Esophagus squamous epithelium (tissue), 5 donors: Measurements from ENCODE around the gene CPPED1. TPM values are rescaled to one million over a fixed set of nuclear protein-coding genes. Genes with fewer than 3 reads are reported as not detected.

Experiments
- DNase-seq: peaks from one replicate; lab custom pipeline; 2025; lab: John Stamatoyannopoulos, UW
- H3K27ac ChIP-seq, 4 donors: fragments of 200-600 bp; sonication (generic); one replicate each; pipeline ENCODE4 v1.5.1; 2016 to 2019; ENCODE audit warnings: mild to moderate bottlenecking in 1 of 4
- H3K27me3 ChIP-seq, 4 donors: fragments of 200-600 bp; sonication (generic); 1 replicate in 3 of 4; 2 replicates in 1 of 4; pipeline versions ENCODE4 v1.5.1 to v1.6.0; 2017 to 2021; ENCODE audit warnings: antibody characterized with exemption in 1 of 4
- H3K36me3 ChIP-seq, 3 donors: fragments of 200-600 bp; sonication (generic); one replicate each; pipeline ENCODE4 v1.5.1; 2016 to 2019
- H3K4me1 ChIP-seq, 3 donors: fragments of 200-600 bp; sonication (generic); one replicate each; pipeline ENCODE4 v1.5.1; 2017 to 2019
- H3K4me3 ChIP-seq, 4 donors: fragments of 200-600 bp; sonication (generic); 1 replicate in 3 of 4; 2 replicates in 1 of 4; pipeline ENCODE4 v1.5.1; 2016 to 2019; ENCODE audit warnings: mild to moderate bottlenecking in 2 of 4, moderate library complexity in 1 of 4
- H3K9me3 ChIP-seq, 3 donors: fragments of 200-600 bp; sonication (generic); one replicate each; pipeline ENCODE4 v1.5.1; 2016 to 2019
- POLR2A ChIP-seq, 4 donors: fragments of 450-650 bp; IDR thresholded peaks; one replicate each; pipeline ENCODE4 v1.6.1; 2017; ENCODE audit warnings: antibody characterized with exemption in 4 of 4, mild to moderate bottlenecking in 4 of 4, moderate library complexity in 3 of 4
- WGBS, 2 donors: methylation state at CpG; one replicate each; pipeline ENCODE4 v1.1.5; 2018; 5-methylcytosine and 5-hydroxymethylcytosine counted together
- intact Hi-C: fragments of 100-400 bp; cut with DNase I; formaldehyde crosslinking; loops from one replicate; pipeline ENCODE4 v1.15.0; 2022
- total RNA-seq, 4 donors: library from RNA; depleted of rRNA; stranded (reverse); fragments of >200 nt; gene quantifications; one replicate each; pipeline ENCODE4 v1.1.0, GENCODE V29; 2016
- TF ChIP-seq, protein P1 (sequence below), 6 experiments: fragments of 450-650 bp in 4 of 6; fragments of 200-600 bp in 2 of 6; sonication (generic) in 2 of 6; IDR thresholded peaks; one replicate each; pipeline ENCODE4 v1.5.1; 2016 to 2019; ENCODE audit warnings: antibody characterized with exemption in 6 of 6, mild to moderate bottlenecking in 4 of 6, moderate library complexity in 4 of 6
- donor health status: DM: yes; HTN: yes; CAD: no.

Gene CPPED1
- total RNA-seq, 4 donors from 2014 or later = 14.3 to 45.6 (median 16.8) TPM

DNA sequence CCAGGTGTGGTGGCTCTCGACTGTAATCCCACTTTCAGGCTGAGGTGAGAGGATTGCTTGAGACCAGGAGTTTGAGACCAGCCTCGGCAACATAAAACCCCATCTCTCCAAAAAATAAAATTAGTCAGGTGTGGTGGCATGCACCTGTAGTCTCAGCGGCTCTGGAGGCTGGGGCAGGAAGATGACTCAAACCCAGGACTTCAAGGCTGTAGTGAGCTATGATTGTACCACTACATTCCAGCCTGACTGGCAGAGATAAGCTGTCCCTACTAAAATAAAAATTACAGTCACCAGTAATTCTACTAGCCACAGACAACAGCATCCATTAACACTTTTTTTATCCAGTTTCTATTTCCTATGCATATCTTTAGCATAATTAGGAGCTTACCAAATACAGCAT lies 176.3 kb downstream of the CPPED1 start:
- no peaks in the 10 kb centered on the region for H3K9me3 ChIP-seq
- no peaks in the 10 kb centered on the region for H3K36me3 ChIP-seq
- H3K4me1 ChIP-seq = no peaks in the 10 kb centered on the region
- H3K27me3 ChIP-seq = peaks cover 0 to 28% (median 0%) of the 10 kb centered on the region in 4 donors
- TF ChIP-seq, protein P1, sequence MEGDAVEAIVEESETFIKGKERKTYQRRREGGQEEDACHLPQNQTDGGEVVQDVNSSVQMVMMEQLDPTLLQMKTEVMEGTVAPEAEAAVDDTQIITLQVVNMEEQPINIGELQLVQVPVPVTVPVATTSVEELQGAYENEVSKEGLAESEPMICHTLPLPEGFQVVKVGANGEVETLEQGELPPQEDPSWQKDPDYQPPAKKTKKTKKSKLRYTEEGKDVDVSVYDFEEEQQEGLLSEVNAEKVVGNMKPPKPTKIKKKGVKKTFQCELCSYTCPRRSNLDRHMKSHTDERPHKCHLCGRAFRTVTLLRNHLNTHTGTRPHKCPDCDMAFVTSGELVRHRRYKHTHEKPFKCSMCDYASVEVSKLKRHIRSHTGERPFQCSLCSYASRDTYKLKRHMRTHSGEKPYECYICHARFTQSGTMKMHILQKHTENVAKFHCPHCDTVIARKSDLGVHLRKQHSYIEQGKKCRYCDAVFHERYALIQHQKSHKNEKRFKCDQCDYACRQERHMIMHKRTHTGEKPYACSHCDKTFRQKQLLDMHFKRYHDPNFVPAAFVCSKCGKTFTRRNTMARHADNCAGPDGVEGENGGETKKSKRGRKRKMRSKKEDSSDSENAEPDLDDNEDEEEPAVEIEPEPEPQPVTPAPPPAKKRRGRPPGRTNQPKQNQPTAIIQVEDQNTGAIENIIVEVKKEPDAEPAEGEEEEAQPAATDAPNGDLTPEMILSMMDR (IDR thresholded peaks at IDR 0.05) = no peak
- TF ChIP-seq POLR2A (IDR thresholded peaks at IDR 0.05) = no peak
- intact Hi-C loops = no loop called here
- 68 to 92% methylated on average over 3 of the region's 3 CpGs for WGBS, 2 donors
- H3K4me3 ChIP-seq = no peak overlapping the region
- H3K27ac ChIP-seq = no peak overlapping the region
- DNase-seq = no peak

DNA sequence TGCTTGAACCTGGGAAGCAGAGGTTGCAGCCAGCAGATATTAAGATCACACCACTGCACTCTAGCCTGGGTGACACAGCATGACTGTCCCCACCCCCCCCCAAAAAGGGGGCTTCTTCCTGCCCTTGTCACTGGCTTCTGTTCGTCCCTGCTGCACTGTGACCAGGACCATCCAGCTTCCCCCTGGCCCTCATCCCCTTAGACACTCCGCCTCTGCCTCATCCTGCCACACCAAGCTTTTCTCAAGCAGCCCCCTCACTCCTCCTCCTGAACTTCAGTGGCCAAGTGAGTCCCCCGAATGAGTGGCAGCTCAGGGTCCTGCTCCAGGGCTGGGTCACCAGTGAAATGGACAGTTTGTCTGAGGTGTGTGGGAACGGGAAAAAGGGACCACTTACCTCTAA lies 177.3 kb downstream of the CPPED1 start:
- peaks cover 0 to 23% (median 0%) of the 10 kb centered on the region in 4 donors for H3K27me3 ChIP-seq
- no peak overlapping the region for H3K4me3 ChIP-seq
- WGBS, 2 donors = 75 to 79% methylated on average over 2 to 3 of the region's 4 CpGs
- no peak for DNase-seq
- intact Hi-C loops = no loop called here
- no peaks in the 10 kb centered on the region for H3K36me3 ChIP-seq
- no peaks in the 10 kb centered on the region for H3K9me3 ChIP-seq
- no peak overlapping the region for H3K27ac ChIP-seq
- no peaks in the 10 kb centered on the region for H3K4me1 ChIP-seq
- TF ChIP-seq POLR2A (IDR thresholded peaks at IDR 0.05) = no peak
- TF ChIP-seq, protein P1 (IDR thresholded peaks at IDR 0.05) = no peak

- Histone ChIP-seq H3K4me1 (no peaks in the 10 kb centered on the region), H3K27ac (no peak overlapping the region), H3K36me3 (no peaks in the 10 kb centered on the region), H3K4me3 (no peak overlapping the region), H3K27me3 (peaks cover 0 to 17% (median 0%) of the 10 kb centered on the region in 4 donors), H3K9me3 (no peaks in the 10 kb centered on the region)
- no peak for DNase-seq
- TF ChIP-seq, protein P1 (IDR thresholded peaks at IDR 0.05) = no peak
- TF ChIP-seq POLR2A (IDR thresholded peaks at IDR 0.05) = no peak
- intact Hi-C loops = no loop called here
- WGBS, 2 donors = 61 to 80% methylated on average over 2 to 4 of the region's 10 CpGs
Measured at GRCh38 chr16:12625716-12626115, 178.0 kb downstream of the CPPED1 start.

DNA sequence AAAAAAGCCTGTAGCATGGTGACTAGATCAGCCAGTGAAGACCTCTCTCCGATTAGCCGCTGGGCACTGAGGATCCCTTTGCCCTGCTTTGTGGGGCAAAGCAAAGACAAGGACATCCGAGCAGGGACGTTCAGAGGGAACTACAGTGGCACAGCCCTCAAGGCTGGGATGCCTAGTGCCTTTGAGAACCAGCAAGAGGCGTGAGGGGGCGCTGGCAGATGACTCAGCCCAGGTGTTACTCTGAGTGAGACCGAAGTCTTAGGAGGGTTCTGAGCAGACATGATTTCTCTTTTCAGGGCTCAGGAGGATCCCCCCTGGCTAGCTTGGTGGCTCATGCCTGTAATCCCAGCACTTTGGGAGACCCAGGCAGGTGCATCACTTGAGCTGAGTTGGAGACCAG lies 178.6 kb downstream of the CPPED1 start:
- H3K27me3 ChIP-seq = peaks cover 0 to 16% (median 0%) of the 10 kb centered on the region in 4 donors
- H3K4me1 ChIP-seq = no peaks in the 10 kb centered on the region
- no peaks in the 10 kb centered on the region for H3K9me3 ChIP-seq
- DNase-seq = no peak
- H3K36me3 ChIP-seq = no peaks in the 10 kb centered on the region
- H3K4me3 ChIP-seq = no peak overlapping the region
- intact Hi-C loops = no loop called here
- TF ChIP-seq POLR2A (IDR thresholded peaks at IDR 0.05) = no peak
- TF ChIP-seq, protein P1 (IDR thresholded peaks at IDR 0.05) = no peak
- no peak overlapping the region for H3K27ac ChIP-seq
- WGBS, 2 donors = 63 to 69% methylated on average over 7 of the region's 7 CpGs

DNA sequence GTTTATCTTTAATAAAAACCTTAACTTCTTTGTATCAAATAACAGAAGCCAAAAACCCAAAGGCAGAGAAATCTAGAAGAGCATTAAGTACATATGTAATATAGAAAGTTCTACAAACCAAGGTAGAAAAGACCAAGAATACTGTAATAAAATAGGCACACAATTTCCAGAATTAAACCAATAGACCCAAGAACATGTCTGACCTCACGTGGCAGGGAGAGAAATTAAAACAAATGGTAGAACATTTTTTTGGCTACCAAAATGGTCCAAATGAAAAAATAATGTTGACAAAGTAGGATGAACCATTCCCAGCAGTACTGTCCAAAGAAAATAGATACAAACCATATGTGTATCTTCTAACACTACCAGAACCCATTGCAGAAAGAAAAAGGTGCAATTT lies 183.5 kb downstream of the CPPED1 start:
- Histone ChIP-seq H3K4me1 (no peaks in the 10 kb centered on the region), H3K27ac (no peak overlapping the region), H3K9me3 (no peaks in the 10 kb centered on the region), H3K4me3 (no peak overlapping the region), H3K36me3 (no peaks in the 10 kb centered on the region), H3K27me3 (peaks cover 0 to 7% (median 0%) of the 10 kb centered on the region in 4 donors)
- no peak for DNase-seq
- WGBS, 2 donors = 41 to 55% methylated on average over 1 of the region's 1 CpG
- TF ChIP-seq, protein P1 (IDR thresholded peaks at IDR 0.05) = no peak
- TF ChIP-seq POLR2A (IDR thresholded peaks at IDR 0.05) = no peak
- intact Hi-C loops = no loop called here
